GM12878 (cell line): ENCODE measurements around the gene CYYR1. TPM values are rescaled to one million over a fixed set of nuclear protein-coding genes. Genes with fewer than 3 reads are reported as not detected.

Source experiments
- ATAC-seq: fragments of 200-7000 bp; cut with Tn5 transposase; 3 replicates; pipeline ENCODE4 v1.9.1; 2020; ENCODE audit warnings: mild to moderate bottlenecking, moderate library complexity
- BruUV-seq: library from RNA; stranded (reverse); fragments of 400-500 nt; replicated peaks from 2 replicates; lab custom pipeline; 2021; lab: Mats Ljungman, UMichigan
- CTCF ChIA-PET: fragments of 300-600 bp; sonication (Branson Sonifier 250); formaldehyde crosslinking; extraction: SDS; loops from one replicate; lab custom pipeline; 2021; ENCODE audit warnings: inconsistent platforms; lab: Yijun Ruan, JAX
- POLR2A ChIA-PET: fragments of 350-600 bp; formaldehyde crosslinking; extraction: SDS; loops from one replicate; lab custom pipeline; 2021; ENCODE audit warnings: inconsistent platforms; lab: Charles Lee
- RAD21 ChIA-PET: fragments of 300-600 bp; sonication (Branson Sonifier 250); formaldehyde crosslinking; loops from one replicate; lab custom pipeline; 2023; ENCODE audit warnings: antibody characterized with exemption; ENCODE audit not compliant: unreplicated experiment; lab: Charles Lee
- SMC1A ChIA-PET: fragments of 300-600 bp; sonication (Branson Sonifier 250); formaldehyde crosslinking; loops from one replicate; lab custom pipeline; 2023; ENCODE audit not compliant: unreplicated experiment, uncharacterized antibody; lab: Charles Lee
- DNase-seq: peaks from one replicate; pipeline ENCODE4 v3.0.0-alpha.2; 2011; ENCODE audit warnings: low read depth, low spot score
- FAIRE-seq: peaks from 3 replicates; lab custom pipeline; 2011; peaks lifted over from hg19 to GRCh38; lab: Jason Lieb, UNC
- H2AFZ ChIP-seq: 2 replicates; pipeline ENCODE4 v1.6.0; 2011; ENCODE audit warnings: low read depth, low read length, control low read depth; ENCODE audit not compliant: control insufficient read depth
- H3K27ac ChIP-seq: 2 replicates; pipeline ENCODE4 v1.5.1; 2011; ENCODE audit warnings: control low read depth; ENCODE audit not compliant: control insufficient read depth, insufficient read depth
- H3K27me3 ChIP-seq, 2 experiments: replicated peaks in 1 of 2; 2 replicates each; pipeline versions ENCODE4 v1.6.0 to v1.6.1; 2011; ENCODE audit warnings: low read length in 1 of 2; ENCODE audit not compliant: control insufficient read depth in 2 of 2, insufficient read depth in 2 of 2
- H3K36me3 ChIP-seq, 2 experiments: 2 replicates each; pipeline ENCODE4 v1.5.1; 2011; ENCODE audit warnings: low read length in 1 of 2; ENCODE audit not compliant: control insufficient read depth in 2 of 2, insufficient read depth in 2 of 2
- H3K4me1 ChIP-seq: 2 replicates; pipeline ENCODE4 v1.6.1; 2011; ENCODE audit warnings: mild to moderate bottlenecking, low read length, moderate library complexity, mixed read lengths; ENCODE audit not compliant: control insufficient read depth, insufficient read depth
- H3K4me2 ChIP-seq: 2 replicates; pipeline ENCODE4 v1.6.0; 2011; ENCODE audit warnings: control low read depth; ENCODE audit not compliant: control insufficient read depth, insufficient read depth
- H3K4me3 ChIP-seq: fragments of 200-600 bp; sonication (generic); 2 replicates; pipeline ENCODE4 v1.5.1; 2016
- H3K79me2 ChIP-seq: 2 replicates; pipeline ENCODE4 v1.6.0; 2011; ENCODE audit warnings: low read length; ENCODE audit not compliant: control insufficient read depth, insufficient read depth
- H3K9ac ChIP-seq: 2 replicates; pipeline ENCODE4 v1.8.0; 2011; ENCODE audit warnings: low read length, control low read depth, mixed read lengths; ENCODE audit not compliant: control insufficient read depth, insufficient read depth
- H3K9me3 ChIP-seq: replicated peaks from 3 replicates; pipeline ENCODE4 v1.5.1; 2011; ENCODE audit warnings: mild to moderate bottlenecking, low read length; ENCODE audit not compliant: control insufficient read depth, insufficient read depth
- H4K20me1 ChIP-seq: 2 replicates; pipeline ENCODE4 v1.6.0; 2011; ENCODE audit not compliant: control insufficient read depth, insufficient read depth
- CREM ChIP-seq: IDR thresholded peaks from 2 replicates; pipeline ENCODE4 v1.6.1; 2014; ENCODE audit warnings: antibody characterized with exemption, low read depth
- E4F1 ChIP-seq: fragments of 450-650 bp; IDR thresholded peaks from 2 replicates; pipeline ENCODE4 v1.6.1; 2018; ENCODE audit warnings: borderline replicate concordance, mild to moderate bottlenecking; ENCODE audit not compliant: partially characterized antibody
- RUNX3 ChIP-seq: IDR thresholded peaks from 2 replicates; pipeline ENCODE4 v1.6.1; 2012; ENCODE audit warnings: low read length, inconsistent platforms
- ZNF24 ChIP-seq: fragments of 450-650 bp; IDR thresholded peaks from 2 replicates; pipeline ENCODE4 v1.6.1; 2017; ENCODE audit warnings: antibody characterized with exemption, mild to moderate bottlenecking
- WGBS: methylation state at CpG from one replicate; pipeline ENCODE4 v1.1.6; 2016; ENCODE audit warnings: low lambda C conversion rate; ENCODE audit not compliant: insufficient replicate concordance, insufficient coverage; ENCODE audit errors: missing lambda C conversion rate; 5-methylcytosine and 5-hydroxymethylcytosine counted together
- in situ Hi-C: fragments of 300-500 bp; cut with MboI; formaldehyde crosslinking; loops from 9 replicates; pipeline ENCODE4 v1.14.3; 2018; ENCODE audit warnings: mixed read lengths
- intact Hi-C: fragments of 100-400 bp; cut with micrococcal nuclease; formaldehyde crosslinking; loops from one replicate; pipeline ENCODE4 v1.14.2; 2022; ENCODE audit not compliant: unreplicated experiment
- polyA plus RNA-seq, 11 experiments: library from polyadenylated mRNA; depleted of rRNA in 4 of 11; unstranded in 6 of 11; stranded (reverse) in 5 of 11; fragments of >200 nt; fragmentation: Nextera tagmentation in 4 of 11; fragmentation: Illumina TruSeq in 1 of 11; extraction: Ambion mirVana in 4 of 11; extraction: Trizol in 1 of 11; gene quantifications; 1 replicate in 1 of 11; 2 replicates in 10 of 11; pipeline versions ENCODE4 v1.2.1 to v1.2.3, GENCODE V29; 2011 to 2016; ENCODE audit warnings: inconsistent platforms in 2 of 11, missing spikeins in 2 of 11, low read depth in 1 of 11
- total RNA-seq, 4 experiments: library from RNA; depleted of rRNA in 3 of 4; stranded (reverse); fragments of >200 nt in 3 of 4; fragmentation: Illumina TruSeq in 1 of 4; extraction: Trizol in 1 of 4; gene quantifications; 2 replicates each; pipeline versions ENCODE4 v1.2.1 to v1.2.3, GENCODE V29; 2013 to 2021
- TF ChIP-seq, protein P1 (sequence below): IDR thresholded peaks from 2 replicates; pipeline ENCODE4 v1.6.1; 2011; ENCODE audit warnings: borderline replicate concordance, low read depth, mild to moderate bottlenecking, moderate library complexity, low read length; ENCODE audit not compliant: insufficient read depth, poor library complexity, severe bottlenecking

CYYR1 gene
- total and polyA plus RNA-seq, 10 of the 15 experiments (the other 5 are each of a cell fraction or from before 2014, with no cell fraction given), result 0.11 to 0.13 TPM; not detected in 8

DNA sequence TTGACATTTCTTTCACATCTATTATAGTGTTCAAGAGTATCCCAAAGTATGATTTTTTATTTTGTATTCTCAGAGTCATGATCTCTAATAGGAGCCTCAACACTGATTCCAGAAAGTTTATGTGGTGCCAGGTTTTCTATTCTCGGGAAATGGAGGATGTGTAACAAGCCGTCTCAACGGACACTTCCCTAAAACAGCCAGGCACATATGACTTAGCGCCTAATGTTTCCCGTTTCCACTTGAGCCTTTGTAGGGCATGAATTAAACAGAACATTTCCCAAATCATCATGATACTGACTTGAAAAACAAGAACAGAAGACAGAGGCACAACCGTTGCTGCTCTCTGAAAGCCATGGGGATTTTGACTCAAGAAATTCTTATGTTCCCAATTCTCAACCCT, 8.0 kb downstream of the CYYR1 start (continued):
- TF ChIP-seq E4F1 (no peak), CREM (no peak)

- ATAC-seq, result no peak
- intact Hi-C loops, result no loop called here
- no TSS peak for BruUV-seq
- Histone ChIP-seq H3K4me2 (no peak overlapping the region), H3K4me3 (no peak overlapping the region), H3K9ac (no peak overlapping the region), H4K20me1 (no peaks in the 10 kb centered on the region), H3K36me3 (no peaks in the 10 kb centered on the region), H3K27ac (no peak overlapping the region)
- DNase-seq, result no peak
- POLR2A ChIA-PET, result no interaction called here
- TF ChIP-seq, protein P1, sequence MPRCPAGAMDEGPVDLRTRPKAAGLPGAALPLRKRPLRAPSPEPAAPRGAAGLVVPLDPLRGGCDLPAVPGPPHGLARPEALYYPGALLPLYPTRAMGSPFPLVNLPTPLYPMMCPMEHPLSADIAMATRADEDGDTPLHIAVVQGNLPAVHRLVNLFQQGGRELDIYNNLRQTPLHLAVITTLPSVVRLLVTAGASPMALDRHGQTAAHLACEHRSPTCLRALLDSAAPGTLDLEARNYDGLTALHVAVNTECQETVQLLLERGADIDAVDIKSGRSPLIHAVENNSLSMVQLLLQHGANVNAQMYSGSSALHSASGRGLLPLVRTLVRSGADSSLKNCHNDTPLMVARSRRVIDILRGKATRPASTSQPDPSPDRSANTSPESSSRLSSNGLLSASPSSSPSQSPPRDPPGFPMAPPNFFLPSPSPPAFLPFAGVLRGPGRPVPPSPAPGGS, result no peak
- TF ChIP-seq ZNF24 (no peak), RUNX3 (no peak)
- TF ChIP-seq, all 136 proteins: peak for 0
- Histone ChIP-seq H3K9me3 (no peaks in the 10 kb centered on the region), H3K79me2 (no peaks in the 10 kb centered on the region), H2AFZ (no peak overlapping the region), H3K4me1 (no peaks in the 10 kb centered on the region), H3K27me3 (no peaks in the 10 kb centered on the region)
- RAD21 ChIA-PET, result no interaction called here
- WGBS, result 25% methylated on average over 5 of the region's 5 CpGs
- CTCF ChIA-PET, result no interaction called here
- FAIRE-seq, result no peak
- in situ Hi-C loops, result no loop called here
- SMC1A ChIA-PET, result no interaction called here
Measured at GRCh38 chr21:26563856-26564503, 9.1 kb downstream of the CYYR1 start.
